ENCODE measurements around the gene RAB6C. TPM values are rescaled to one million over a fixed set of nuclear protein-coding genes. Genes with fewer than 3 reads are reported as not detected.
"Not testable (repeated sequence)": the region's sequence is repeated elsewhere in the genome, so short reads cannot be mapped to it uniquely, and the experiment has no call there.

RAB6C gene
- total RNA-seq, 1 experiment from 2014 or later = not detected

GRCh38 chr2:129957891-129958290 lies 21.6 kb upstream of the RAB6C start:
- no TSS peak for BruUV-seq (replicated peaks)
- H3K36me3 Mint-ChIP-seq (ENCODE audit: insufficient read depth, unreplicated experiment) = no peaks in the 10 kb centered on the region
- CTCF ChIA-PET = no interaction called here
- DNase-seq = no peak
- H3K27ac Mint-ChIP-seq (ENCODE audit: unreplicated experiment) = no peak overlapping the region
- no peaks in the 10 kb centered on the region for H3K9me3 Mint-ChIP-seq (ENCODE audit: low read depth, unreplicated experiment)
- H3K4me3 Mint-ChIP-seq (ENCODE audit: low read depth, unreplicated experiment) = no peak overlapping the region
- intact Hi-C loops (cut with micrococcal nuclease; ENCODE audit: unreplicated experiment) = no loop called here
- H3K27me3 Mint-ChIP-seq (ENCODE audit: unreplicated experiment) = no peaks in the 10 kb centered on the region
- no peak for TF ChIP-seq CTCF (IDR thresholded peaks at IDR 0.05; ENCODE audit: unreplicated experiment)
- no peaks in the 10 kb centered on the region for H3K4me1 Mint-ChIP-seq (ENCODE audit: low read depth, unreplicated experiment)

- H3K4me1 Mint-ChIP-seq (ENCODE audit: low read depth, unreplicated experiment); H3K9me3 Mint-ChIP-seq (ENCODE audit: low read depth, unreplicated experiment); H3K4me3 Mint-ChIP-seq (ENCODE audit: low read depth, unreplicated experiment); H3K27me3 Mint-ChIP-seq (ENCODE audit: unreplicated experiment); H3K36me3 Mint-ChIP-seq (ENCODE audit: insufficient read depth, unreplicated experiment); DNase-seq; intact Hi-C loops (cut with micrococcal nuclease; ENCODE audit: unreplicated experiment); CTCF ChIA-PET; BruUV-seq (replicated peaks); H3K27ac Mint-ChIP-seq (ENCODE audit: unreplicated experiment): not testable (repeated sequence)
These were observed 20.7 kb upstream of the RAB6C start for GRCh38 chr2:129958736-129959135.

GRCh38 chr2:129968605-129969004 lies 10.9 kb upstream of the RAB6C start:
- H3K4me1 Mint-ChIP-seq (ENCODE audit: low read depth, unreplicated experiment); BruUV-seq (replicated peaks); H3K9me3 Mint-ChIP-seq (ENCODE audit: low read depth, unreplicated experiment); H3K27ac Mint-ChIP-seq (ENCODE audit: unreplicated experiment); intact Hi-C loops (cut with micrococcal nuclease; ENCODE audit: unreplicated experiment); H3K4me3 Mint-ChIP-seq (ENCODE audit: low read depth, unreplicated experiment); DNase-seq; CTCF ChIA-PET; H3K36me3 Mint-ChIP-seq (ENCODE audit: insufficient read depth, unreplicated experiment): not testable (repeated sequence)
- peaks cover 13% of the 10 kb centered on the region for H3K27me3 Mint-ChIP-seq (ENCODE audit: unreplicated experiment)

- Mint-ChIP-seq H3K9me3 (ENCODE audit: low read depth, unreplicated experiment) (no peaks in the 10 kb centered on the region), H3K36me3 (ENCODE audit: insufficient read depth, unreplicated experiment) (no peaks in the 10 kb centered on the region), H3K27me3 (ENCODE audit: unreplicated experiment) (peaks cover 21% of the 10 kb centered on the region), H3K4me3 (ENCODE audit: low read depth, unreplicated experiment) (no peak overlapping the region), H3K4me1 (ENCODE audit: low read depth, unreplicated experiment) (no peaks in the 10 kb centered on the region), H3K27ac (ENCODE audit: unreplicated experiment) (no peak overlapping the region)
- no peak for TF ChIP-seq CTCF (IDR thresholded peaks at IDR 0.05; ENCODE audit: unreplicated experiment)
- CTCF ChIA-PET = no interaction called here
- no peak for DNase-seq
- intact Hi-C loops (cut with micrococcal nuclease; ENCODE audit: unreplicated experiment) = no loop called here
- BruUV-seq (replicated peaks) = no TSS peak
These were observed 4.3 kb upstream of the RAB6C start for GRCh38 chr2:129975016-129975774.

GRCh38 chr2:129976969-129977368 lies 2.5 kb upstream of the RAB6C start:
- intact Hi-C loops (cut with micrococcal nuclease; ENCODE audit: unreplicated experiment); H3K4me3 Mint-ChIP-seq (ENCODE audit: low read depth, unreplicated experiment); BruUV-seq (replicated peaks); CTCF ChIA-PET; H3K9me3 Mint-ChIP-seq (ENCODE audit: low read depth, unreplicated experiment); H3K36me3 Mint-ChIP-seq (ENCODE audit: insufficient read depth, unreplicated experiment); H3K4me1 Mint-ChIP-seq (ENCODE audit: low read depth, unreplicated experiment); H3K27ac Mint-ChIP-seq (ENCODE audit: unreplicated experiment); DNase-seq: not testable (repeated sequence)
- H3K27me3 Mint-ChIP-seq (ENCODE audit: unreplicated experiment) = peaks cover 21% of the 10 kb centered on the region

GRCh38 chr2:129977986-129978385 lies 1.5 kb upstream of the RAB6C start:
- DNase-seq = no peak
- no peak overlapping the region for H3K27ac Mint-ChIP-seq (ENCODE audit: unreplicated experiment)
- BruUV-seq (replicated peaks) = no TSS peak
- no peaks in the 10 kb centered on the region for H3K9me3 Mint-ChIP-seq (ENCODE audit: low read depth, unreplicated experiment)
- H3K36me3 Mint-ChIP-seq (ENCODE audit: insufficient read depth, unreplicated experiment) = no peaks in the 10 kb centered on the region
- H3K27me3 Mint-ChIP-seq (ENCODE audit: unreplicated experiment) = peaks cover 21% of the 10 kb centered on the region
- CTCF ChIA-PET = no interaction called here
- intact Hi-C loops (cut with micrococcal nuclease; ENCODE audit: unreplicated experiment) = no loop called here
- no peak for TF ChIP-seq CTCF (IDR thresholded peaks at IDR 0.05; ENCODE audit: unreplicated experiment)
- H3K4me1 Mint-ChIP-seq (ENCODE audit: low read depth, unreplicated experiment) = no peaks in the 10 kb centered on the region
- no peak overlapping the region for H3K4me3 Mint-ChIP-seq (ENCODE audit: low read depth, unreplicated experiment)

GRCh38 chr2:129980246-129980645 lies 780 bp downstream of the RAB6C start:
- H3K4me3 Mint-ChIP-seq (ENCODE audit: low read depth, unreplicated experiment) = peak overlapping the region; percentile 66
- DNase-seq; H3K27ac Mint-ChIP-seq (ENCODE audit: unreplicated experiment); intact Hi-C loops (cut with micrococcal nuclease; ENCODE audit: unreplicated experiment); H3K36me3 Mint-ChIP-seq (ENCODE audit: insufficient read depth, unreplicated experiment); H3K4me1 Mint-ChIP-seq (ENCODE audit: low read depth, unreplicated experiment); BruUV-seq (replicated peaks); H3K9me3 Mint-ChIP-seq (ENCODE audit: low read depth, unreplicated experiment); CTCF ChIA-PET: not testable (repeated sequence)
- peaks cover 21% of the 10 kb centered on the region for H3K27me3 Mint-ChIP-seq (ENCODE audit: unreplicated experiment)

- H3K27ac Mint-ChIP-seq (ENCODE audit: unreplicated experiment); CTCF ChIA-PET; DNase-seq; H3K36me3 Mint-ChIP-seq (ENCODE audit: insufficient read depth, unreplicated experiment); intact Hi-C loops (cut with micrococcal nuclease; ENCODE audit: unreplicated experiment); H3K4me1 Mint-ChIP-seq (ENCODE audit: low read depth, unreplicated experiment); BruUV-seq (replicated peaks); H3K4me3 Mint-ChIP-seq (ENCODE audit: low read depth, unreplicated experiment); H3K9me3 Mint-ChIP-seq (ENCODE audit: low read depth, unreplicated experiment): not testable (repeated sequence)
- peaks cover 21% of the 10 kb centered on the region for H3K27me3 Mint-ChIP-seq (ENCODE audit: unreplicated experiment)
These were observed 2.2 kb downstream of the RAB6C start for GRCh38 chr2:129981689-129982088.

Data from Calu3 (cell line).